ENCODE data around the gene MAML3.

- TF ChIP-seq POLR2A (IDR thresholded peaks at IDR 0.05; ENCODE audit: low read length) (no peak), GATA1 (IDR thresholded peaks at IDR 0.05; ENCODE audit: low read depth, low read length) (no peak)
These were observed 484.1 kb downstream of the MAML3 start for GRCh38 chr4:139669890-139670289.
